WTC11 (cell line): ENCODE measurements around the gene IFFO2.

Experiments
- ATF6 ChIP-seq: sonication (generic); formaldehyde crosslinking; IDR thresholded peaks from 2 replicates; pipeline ENCODE4 v1.8.1; 2023; ENCODE audit warnings: mild to moderate bottlenecking, missing genetic modification reagents
- ESRRA ChIP-seq: sonication (generic); formaldehyde crosslinking; IDR thresholded peaks from 2 replicates; pipeline ENCODE4 v1.8.1; 2022; ENCODE audit warnings: mild to moderate bottlenecking, missing genetic modification reagents, borderline replicate concordance
- IRF2 ChIP-seq: sonication (generic); formaldehyde crosslinking; IDR thresholded peaks from 2 replicates; pipeline ENCODE4 v1.8.0; 2022; ENCODE audit warnings: low read depth, missing genetic modification reagents, borderline replicate concordance
- NFE2L1 ChIP-seq: sonication (generic); formaldehyde crosslinking; IDR thresholded peaks from 2 replicates; pipeline ENCODE4 v1.8.1; 2023; ENCODE audit warnings: missing genetic modification reagents
- SMAD3 ChIP-seq: sonication (generic); formaldehyde crosslinking; IDR thresholded peaks from 2 replicates; pipeline ENCODE4 v1.8.0; 2022; ENCODE audit warnings: missing genetic modification reagents, mild to moderate bottlenecking, borderline replicate concordance
- ZNF138 ChIP-seq: sonication (generic); formaldehyde crosslinking; conservative IDR thresholded peaks from 2 replicates; pipeline ENCODE4 v1.8.1; 2022; ENCODE audit warnings: mild to moderate bottlenecking, moderate library complexity, missing genetic modification reagents
- TF ChIP-seq, protein P1 (sequence below): fragments of 200-600 bp; IDR thresholded peaks from 2 replicates; pipeline ENCODE4 v1.8.0; 2022; ENCODE audit warnings: antibody characterized with exemption
- TF ChIP-seq, protein P2 (sequence below): sonication (generic); formaldehyde crosslinking; IDR thresholded peaks from 2 replicates; pipeline ENCODE4 v1.8.0; 2022; ENCODE audit warnings: mild to moderate bottlenecking, missing genetic modification reagents
- TF ChIP-seq, protein P3 (sequence below): sonication (generic); formaldehyde crosslinking; IDR thresholded peaks from 2 replicates; pipeline ENCODE4 v1.8.1; 2022; ENCODE audit warnings: low read depth, mild to moderate bottlenecking, moderate library complexity, missing genetic modification reagents, borderline replicate concordance

GRCh38 chr1:18974005-18974404 lies 17.5 kb upstream of the IFFO2 start:
- TF ChIP-seq, protein P1, sequence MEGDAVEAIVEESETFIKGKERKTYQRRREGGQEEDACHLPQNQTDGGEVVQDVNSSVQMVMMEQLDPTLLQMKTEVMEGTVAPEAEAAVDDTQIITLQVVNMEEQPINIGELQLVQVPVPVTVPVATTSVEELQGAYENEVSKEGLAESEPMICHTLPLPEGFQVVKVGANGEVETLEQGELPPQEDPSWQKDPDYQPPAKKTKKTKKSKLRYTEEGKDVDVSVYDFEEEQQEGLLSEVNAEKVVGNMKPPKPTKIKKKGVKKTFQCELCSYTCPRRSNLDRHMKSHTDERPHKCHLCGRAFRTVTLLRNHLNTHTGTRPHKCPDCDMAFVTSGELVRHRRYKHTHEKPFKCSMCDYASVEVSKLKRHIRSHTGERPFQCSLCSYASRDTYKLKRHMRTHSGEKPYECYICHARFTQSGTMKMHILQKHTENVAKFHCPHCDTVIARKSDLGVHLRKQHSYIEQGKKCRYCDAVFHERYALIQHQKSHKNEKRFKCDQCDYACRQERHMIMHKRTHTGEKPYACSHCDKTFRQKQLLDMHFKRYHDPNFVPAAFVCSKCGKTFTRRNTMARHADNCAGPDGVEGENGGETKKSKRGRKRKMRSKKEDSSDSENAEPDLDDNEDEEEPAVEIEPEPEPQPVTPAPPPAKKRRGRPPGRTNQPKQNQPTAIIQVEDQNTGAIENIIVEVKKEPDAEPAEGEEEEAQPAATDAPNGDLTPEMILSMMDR, result no peak
- TF ChIP-seq, protein P2, sequence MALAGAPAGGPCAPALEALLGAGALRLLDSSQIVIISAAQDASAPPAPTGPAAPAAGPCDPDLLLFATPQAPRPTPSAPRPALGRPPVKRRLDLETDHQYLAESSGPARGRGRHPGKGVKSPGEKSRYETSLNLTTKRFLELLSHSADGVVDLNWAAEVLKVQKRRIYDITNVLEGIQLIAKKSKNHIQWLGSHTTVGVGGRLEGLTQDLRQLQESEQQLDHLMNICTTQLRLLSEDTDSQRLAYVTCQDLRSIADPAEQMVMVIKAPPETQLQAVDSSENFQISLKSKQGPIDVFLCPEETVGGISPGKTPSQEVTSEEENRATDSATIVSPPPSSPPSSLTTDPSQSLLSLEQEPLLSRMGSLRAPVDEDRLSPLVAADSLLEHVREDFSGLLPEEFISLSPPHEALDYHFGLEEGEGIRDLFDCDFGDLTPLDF (CRISPR knock-in tag), result no peak
- no peak for TF ChIP-seq NFE2L1
- TF ChIP-seq ATF6 (CRISPR knock-in tag), result no peak
- TF ChIP-seq ZNF138 (CRISPR knock-in tag), result no peak
- TF ChIP-seq SMAD3 (CRISPR knock-in tag), result no peak
- no peak for TF ChIP-seq ESRRA
- TF ChIP-seq, protein P3, sequence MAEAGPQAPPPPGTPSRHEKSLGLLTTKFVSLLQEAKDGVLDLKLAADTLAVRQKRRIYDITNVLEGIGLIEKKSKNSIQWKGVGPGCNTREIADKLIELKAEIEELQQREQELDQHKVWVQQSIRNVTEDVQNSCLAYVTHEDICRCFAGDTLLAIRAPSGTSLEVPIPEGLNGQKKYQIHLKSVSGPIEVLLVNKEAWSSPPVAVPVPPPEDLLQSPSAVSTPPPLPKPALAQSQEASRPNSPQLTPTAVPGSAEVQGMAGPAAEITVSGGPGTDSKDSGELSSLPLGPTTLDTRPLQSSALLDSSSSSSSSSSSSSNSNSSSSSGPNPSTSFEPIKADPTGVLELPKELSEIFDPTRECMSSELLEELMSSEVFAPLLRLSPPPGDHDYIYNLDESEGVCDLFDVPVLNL (CRISPR knock-in tag), result no peak
- no peak for TF ChIP-seq IRF2 (CRISPR knock-in tag)
